ENCODE results near the gene SIRPB1. TPM values are rescaled to one million over a fixed set of nuclear protein-coding genes. Genes with fewer than 3 reads are reported as not detected.
"Not testable (repeated sequence)": the region's sequence is repeated elsewhere in the genome, so short reads cannot be mapped to it uniquely, and the experiment has no call there.

SIRPB1 gene
- polyA plus RNA-seq, 4 donors = 0.29 to 2.2 (median 1.6) TPM

GRCh38 chr20:1608678-1609347 is 11.0 kb downstream of the SIRPB1 start:
- DNase-seq (ENCODE audit: low read depth in 4 of 4, low spot score in 2 of 4) = not testable (repeated sequence)

DNA sequence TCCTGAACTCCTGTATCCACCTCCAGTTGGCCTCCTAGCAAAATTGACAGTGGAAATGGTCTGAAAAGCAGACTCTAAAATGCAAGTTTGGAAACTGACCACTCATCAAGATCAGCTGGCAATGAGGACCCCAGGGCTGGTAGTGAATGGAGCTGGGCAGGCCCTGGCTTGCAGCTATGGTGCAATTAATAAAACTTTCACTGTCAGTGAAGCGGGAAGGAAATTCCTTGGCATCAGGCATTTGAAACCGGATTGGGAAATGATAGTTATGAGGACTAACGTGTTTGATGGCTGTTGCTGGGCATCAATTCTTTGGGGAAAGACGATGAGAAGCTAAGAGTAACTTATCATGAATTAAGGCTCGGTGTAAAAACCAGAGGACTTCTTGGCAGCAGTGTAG is 19.1 kb downstream of the SIRPB1 start:
- DNase-seq (ENCODE audit: low read depth in 4 of 4, low spot score in 2 of 4) = no peak

DNA sequence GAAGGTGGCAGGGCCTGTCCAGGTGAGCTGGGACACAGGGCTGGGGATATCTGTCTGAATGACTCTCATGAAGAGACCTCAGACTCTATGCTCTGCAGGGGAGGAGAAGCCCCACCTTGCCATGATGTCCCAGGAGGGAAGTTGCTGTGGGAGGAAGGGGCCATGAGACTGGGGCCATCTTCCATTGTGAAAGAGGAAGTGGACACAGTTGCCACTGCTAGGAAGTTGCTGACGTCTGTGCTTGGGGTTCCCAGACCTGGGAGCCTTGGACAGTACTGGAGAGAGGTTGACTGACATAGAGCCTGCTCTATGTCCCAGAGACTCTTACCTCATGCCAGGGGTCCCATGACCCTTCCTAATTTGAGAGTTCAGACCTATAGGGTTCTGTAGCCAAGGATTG is 24.5 kb downstream of the SIRPB1 start:
- no peak for DNase-seq (ENCODE audit: low read depth in 4 of 4, low spot score in 2 of 4)

GRCh38 chr20:1588533-1589460 is 31.0 kb downstream of the SIRPB1 start:
- no peak for DNase-seq (ENCODE audit: low read depth in 4 of 4, low spot score in 2 of 4)

GRCh38 chr20:1587781-1588532 is 31.9 kb downstream of the SIRPB1 start:
- no peak for DNase-seq (ENCODE audit: low read depth in 4 of 4, low spot score in 2 of 4)

- no peak for DNase-seq (ENCODE audit: low read depth in 4 of 4, low spot score in 2 of 4)
These were observed 40.3 kb downstream of the SIRPB1 start for GRCh38 chr20:1579488-1579887.

GRCh38 chr20:1577906-1578305 is 41.9 kb downstream of the SIRPB1 start:
- DNase-seq (ENCODE audit: low read depth in 4 of 4, low spot score in 2 of 4) = no peak

GRCh38 chr20:1577313-1577712 is 42.5 kb downstream of the SIRPB1 start:
- DNase-seq (ENCODE audit: low read depth in 4 of 4, low spot score in 2 of 4) = not testable (repeated sequence)

- no peak for DNase-seq (ENCODE audit: low read depth in 4 of 4, low spot score in 2 of 4)
These were observed 43.2 kb downstream of the SIRPB1 start for GRCh38 chr20:1576641-1577040.

DNA sequence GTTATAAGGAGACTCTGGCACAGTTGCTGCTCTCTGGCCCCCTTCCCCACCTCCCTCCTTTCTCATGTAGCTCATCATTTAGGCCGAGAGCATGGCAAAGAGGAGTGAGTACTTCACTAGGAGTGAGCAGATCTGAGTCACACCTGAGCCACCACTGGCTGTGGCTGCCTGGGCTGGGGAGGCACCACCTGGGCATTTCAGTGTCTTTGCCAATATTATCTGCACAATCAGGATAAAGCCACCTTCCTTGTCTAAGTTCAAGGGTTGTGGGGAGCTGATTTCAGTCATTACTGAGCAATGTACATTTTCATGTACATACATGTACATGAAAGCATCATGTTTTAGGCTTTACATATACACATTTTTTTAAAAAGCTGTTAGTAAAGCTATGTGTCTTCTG is 43.8 kb downstream of the SIRPB1 start:
- DNase-seq (ENCODE audit: low read depth in 4 of 4, low spot score in 2 of 4) = not testable (repeated sequence)

- not testable (repeated sequence) for DNase-seq (ENCODE audit: low read depth in 4 of 4, low spot score in 2 of 4)
These were observed 48.2 kb downstream of the SIRPB1 start for GRCh38 chr20:1571583-1571982.

Other genes starting within 250 kb of the SIRPB1 start
- gene FKBP1A, start 227.0 kb downstream of the SIRPB1 start, polyA plus RNA-seq (ENCODE audit: insufficient read length in 4 of 4) = 100 to 1,000 TPM; 329 to 396 (median 350) TPM
- gene NSFL1C, start 153.2 kb downstream of the SIRPB1 start, polyA plus RNA-seq (ENCODE audit: insufficient read length in 4 of 4) = 100 to 1,000 TPM in 3 of 4 donors, 10 to 100 TPM in 1; 99.0 to 111 (median 102) TPM
- gene SIRPB2, start 128.6 kb downstream of the SIRPB1 start, polyA plus RNA-seq (ENCODE audit: insufficient read length in 4 of 4) = 1 to 10 TPM in 1 of 4 donors, under 1 TPM in 3; 0.31 to 1.0 (median 0.67) TPM
- gene SIRPD, start 62.3 kb downstream of the SIRPB1 start, polyA plus RNA-seq (ENCODE audit: insufficient read length in 4 of 4) = under 1 TPM in 1 of 4 donors, not detected in 3; 0.17 TPM
- gene SIRPG, start 37.8 kb upstream of the SIRPB1 start, polyA plus RNA-seq (ENCODE audit: insufficient read length in 4 of 4) = not detected